Measurements from ENCODE around the gene ALPG.

DNA sequence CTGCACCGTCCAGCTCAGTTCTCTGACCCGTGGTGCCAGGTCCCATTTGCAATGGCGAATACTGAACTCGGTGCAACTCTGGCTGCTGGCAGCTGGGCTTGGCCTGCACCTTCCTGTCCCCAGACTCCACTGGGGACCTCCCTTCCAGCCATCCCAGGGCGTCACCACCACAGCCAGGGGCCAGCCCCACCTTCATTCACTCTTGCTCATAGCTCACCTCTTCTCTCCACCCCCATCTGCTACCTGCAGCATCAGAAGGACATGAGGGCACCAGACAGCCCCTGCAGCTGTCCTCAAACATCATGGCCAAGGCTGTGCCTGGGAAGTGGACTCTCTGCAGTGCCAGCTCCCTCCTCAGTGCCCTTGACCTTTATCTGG is 33.1 kb downstream of the ALPG start:
- TF ChIP-seq, protein P1, sequence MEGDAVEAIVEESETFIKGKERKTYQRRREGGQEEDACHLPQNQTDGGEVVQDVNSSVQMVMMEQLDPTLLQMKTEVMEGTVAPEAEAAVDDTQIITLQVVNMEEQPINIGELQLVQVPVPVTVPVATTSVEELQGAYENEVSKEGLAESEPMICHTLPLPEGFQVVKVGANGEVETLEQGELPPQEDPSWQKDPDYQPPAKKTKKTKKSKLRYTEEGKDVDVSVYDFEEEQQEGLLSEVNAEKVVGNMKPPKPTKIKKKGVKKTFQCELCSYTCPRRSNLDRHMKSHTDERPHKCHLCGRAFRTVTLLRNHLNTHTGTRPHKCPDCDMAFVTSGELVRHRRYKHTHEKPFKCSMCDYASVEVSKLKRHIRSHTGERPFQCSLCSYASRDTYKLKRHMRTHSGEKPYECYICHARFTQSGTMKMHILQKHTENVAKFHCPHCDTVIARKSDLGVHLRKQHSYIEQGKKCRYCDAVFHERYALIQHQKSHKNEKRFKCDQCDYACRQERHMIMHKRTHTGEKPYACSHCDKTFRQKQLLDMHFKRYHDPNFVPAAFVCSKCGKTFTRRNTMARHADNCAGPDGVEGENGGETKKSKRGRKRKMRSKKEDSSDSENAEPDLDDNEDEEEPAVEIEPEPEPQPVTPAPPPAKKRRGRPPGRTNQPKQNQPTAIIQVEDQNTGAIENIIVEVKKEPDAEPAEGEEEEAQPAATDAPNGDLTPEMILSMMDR (conservative IDR thresholded peaks at IDR 0.05; ENCODE audit: low read depth, low read length) = peak; percentile 15; the same call in 1 of the 2 replicates
- no peak for TF ChIP-seq EZH2 (IDR thresholded peaks at IDR 0.05; ENCODE audit: borderline replicate concordance, low read depth, low read length, poor library complexity, severe bottlenecking)
